Hematopoietic multipotent progenitor cell treated with erythropoietin and hydrocortisone succinate and interleukin-3 and kit ligand, for 15 days (in vitro differentiated cells): ENCODE results near the gene LILRB1.
"Not testable (repeated sequence)": the region's sequence is repeated elsewhere in the genome, so short reads cannot be mapped to it uniquely, and the experiment has no call there.

Experiments used
- DNase-seq: peaks from one replicate; pipeline ENCODE4 v3.0.0-alpha.2; 2015; ENCODE audit warnings: low spot score

Gene LILRB1

DNA sequence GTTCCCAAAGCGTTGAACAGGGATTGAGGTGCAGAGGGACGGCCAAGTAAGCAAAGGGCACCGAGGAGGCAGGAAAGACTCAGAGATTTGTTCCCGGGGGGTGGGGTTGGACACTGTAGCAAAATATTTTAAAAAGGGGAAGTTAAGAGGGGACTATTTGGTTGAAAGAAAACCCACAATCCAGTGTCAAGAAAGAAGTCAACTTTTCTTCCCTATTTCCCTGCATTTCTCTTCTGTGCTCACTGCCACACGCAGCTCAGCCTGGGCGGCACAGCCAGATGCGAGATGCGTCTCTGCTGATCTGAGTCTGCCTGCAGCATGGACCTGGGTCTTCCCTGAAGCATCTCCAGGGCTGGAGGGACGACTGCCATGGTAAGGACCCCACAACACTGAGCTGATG, at the start of gene LILRB1:
Gene LILRB1 (plus strand): TSS at position 223 of the 400 bp plus-strand sequence. CDS start 590 bp downstream, outside the sequence.
- not testable (repeated sequence) for DNase-seq

GRCh38 chr19:54586397-54586796, 43.9 kb upstream of the LILRB1 start:
- DNase-seq: no peak

- no peak for DNase-seq
These were observed 43.3 kb upstream of the LILRB1 start for GRCh38 chr19:54587026-54587425.

DNA sequence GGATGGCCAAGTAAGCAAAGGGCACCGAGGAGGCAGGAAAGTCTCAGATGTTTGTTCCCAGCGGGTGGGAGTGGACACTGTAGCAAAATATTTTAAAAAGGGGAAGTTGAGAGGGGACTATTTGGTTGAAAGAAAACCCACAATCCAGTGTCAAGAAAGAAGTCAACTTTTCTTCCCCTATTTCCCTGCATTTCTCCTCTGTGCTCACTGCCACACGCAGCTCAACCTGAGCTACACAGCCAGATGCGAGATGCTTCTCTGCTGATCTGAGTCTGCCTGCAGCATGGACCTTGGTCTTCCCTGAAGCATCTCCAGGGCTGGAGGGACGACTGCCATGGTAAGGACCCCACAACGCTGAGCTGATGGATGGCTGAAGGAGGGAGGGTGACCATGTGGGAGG, 36.8 kb upstream of the LILRB1 start, which contains the start of gene LILRA1:
Gene LILRA1 (plus strand): TSS at position 188 of the 400 bp plus-strand sequence. CDS start 613 bp downstream, outside the sequence.
- DNase-seq: not testable (repeated sequence)

GRCh38 chr19:54593931-54594626, 36.2 kb upstream of the LILRB1 start:
- DNase-seq: not testable (repeated sequence)

DNA sequence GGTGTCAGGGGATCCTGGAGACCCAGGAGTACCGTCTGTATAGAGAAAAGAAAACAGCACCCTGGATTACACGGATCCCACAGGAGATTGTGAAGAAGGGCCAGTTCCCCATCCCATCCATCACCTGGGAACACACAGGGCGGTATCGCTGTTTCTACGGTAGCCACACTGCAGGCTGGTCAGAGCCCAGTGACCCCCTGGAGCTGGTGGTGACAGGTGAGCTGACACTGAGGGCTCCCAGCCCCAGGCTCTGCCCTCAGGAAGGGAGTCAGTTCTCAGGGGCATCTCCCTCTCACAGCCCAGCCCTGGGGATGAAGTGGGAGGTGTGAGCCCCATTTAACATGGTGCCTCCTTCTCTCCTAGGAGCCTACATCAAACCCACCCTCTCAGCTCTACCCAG, 35.5 kb upstream of the LILRB1 start:
- DNase-seq: no peak

DNA sequence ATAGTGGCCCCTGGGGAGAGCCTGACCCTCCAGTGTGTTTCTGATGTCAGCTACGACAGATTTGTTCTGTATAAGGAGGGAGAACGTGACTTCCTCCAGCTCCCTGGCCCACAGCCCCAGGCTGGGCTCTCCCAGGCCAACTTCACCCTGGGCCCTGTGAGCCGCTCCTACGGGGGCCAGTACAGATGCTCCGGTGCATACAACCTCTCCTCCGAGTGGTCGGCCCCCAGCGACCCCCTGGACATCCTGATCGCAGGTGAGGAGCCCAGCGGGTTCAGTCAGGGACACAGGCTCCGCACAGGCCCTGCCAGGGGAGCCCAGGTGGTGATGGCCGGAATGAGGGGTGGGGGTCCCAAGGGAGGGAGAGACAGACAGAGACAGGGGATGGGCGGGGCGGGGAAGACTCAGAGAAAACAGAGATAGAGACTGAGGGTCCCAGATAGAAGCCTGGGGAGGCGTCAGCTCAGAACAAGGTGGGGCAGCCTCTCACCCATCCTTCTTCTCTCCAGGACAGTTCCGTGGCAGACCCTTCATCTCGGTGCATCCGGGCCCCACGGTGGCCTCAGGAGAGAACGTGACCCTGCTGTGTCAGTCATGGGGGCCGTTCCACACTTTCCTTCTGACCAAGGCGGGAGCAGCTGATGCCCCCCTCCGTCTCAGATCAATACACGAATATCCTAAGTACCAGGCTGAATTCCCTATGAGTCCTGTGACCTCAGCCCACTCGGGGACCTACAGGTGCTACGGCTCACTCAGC, 34.4 kb upstream of the LILRB1 start:
- DNase-seq: not testable (repeated sequence)

DNA sequence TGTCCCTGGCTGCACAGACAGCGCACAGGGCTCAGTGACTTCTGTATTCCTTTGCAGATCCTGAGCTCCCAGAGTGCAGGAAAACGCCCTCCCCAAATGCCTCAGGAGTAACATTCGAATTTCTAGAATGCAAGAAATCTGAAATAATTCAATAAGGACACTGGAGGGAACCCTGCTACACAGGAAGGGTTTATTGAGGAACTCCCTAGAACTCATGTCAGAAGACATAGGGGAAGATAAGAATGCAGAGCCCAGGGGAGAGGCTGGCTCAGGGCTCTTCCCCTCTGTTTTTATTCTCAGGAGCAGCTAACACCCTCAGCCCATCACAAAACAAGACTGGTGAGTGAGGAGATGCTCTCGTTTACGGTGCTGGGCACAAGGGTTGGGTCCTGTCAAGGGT, 30.1 kb upstream of the LILRB1 start:
- DNase-seq: no peak

- DNase-seq: no peak
These were observed 24.1 kb upstream of the LILRB1 start for GRCh38 chr19:54606230-54606629.

GRCh38 chr19:54606891-54607784, 23.1 kb upstream of the LILRB1 start:
- DNase-seq: no peak

DNA sequence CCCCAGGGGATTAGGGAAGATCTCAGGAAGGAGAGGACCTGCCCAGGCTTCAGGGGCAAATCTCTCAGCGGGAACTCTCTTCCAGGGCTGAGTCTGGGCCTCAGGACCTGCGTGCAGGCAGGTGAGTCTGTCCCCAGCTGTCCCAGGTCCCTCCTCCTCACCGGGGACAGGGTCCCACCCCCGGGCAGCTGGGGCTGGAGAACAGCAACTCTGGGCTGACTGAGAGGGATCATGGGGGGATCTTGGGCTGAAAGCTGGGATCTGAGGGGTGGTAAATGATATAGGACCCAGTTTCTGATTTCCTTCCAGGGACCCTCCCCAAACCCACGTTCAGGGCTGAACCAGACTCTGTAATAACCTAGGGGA, 22.5 kb upstream of the LILRB1 start:
- DNase-seq: no peak

DNA sequence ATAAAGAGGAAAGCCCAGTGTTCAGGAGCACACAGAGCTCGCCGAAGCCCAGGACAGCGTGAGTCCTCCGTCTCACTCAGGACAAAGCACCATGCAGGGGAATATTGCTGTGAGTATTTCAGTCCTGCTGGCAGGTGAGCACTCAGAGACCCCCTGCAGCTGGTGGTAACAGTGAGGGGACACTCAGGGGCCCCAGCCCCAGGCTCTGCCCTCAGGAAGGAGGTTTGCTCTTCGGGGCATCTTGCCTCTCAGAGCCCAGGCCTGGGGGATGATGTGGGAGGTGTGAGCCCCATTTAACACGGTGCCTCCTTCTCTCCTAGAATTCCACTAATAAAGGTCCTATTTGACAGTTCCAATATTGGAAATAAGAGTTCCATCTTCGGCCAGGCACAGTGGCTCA, 22.1 kb upstream of the LILRB1 start:
- no peak for DNase-seq

GRCh38 chr19:54608792-54609191, 21.5 kb upstream of the LILRB1 start:
- no peak for DNase-seq

- no peak for DNase-seq
These were observed 20.9 kb upstream of the LILRB1 start for GRCh38 chr19:54609356-54609791.

- no peak for DNase-seq
These were observed 17.9 kb upstream of the LILRB1 start for GRCh38 chr19:54612428-54612827.

DNA sequence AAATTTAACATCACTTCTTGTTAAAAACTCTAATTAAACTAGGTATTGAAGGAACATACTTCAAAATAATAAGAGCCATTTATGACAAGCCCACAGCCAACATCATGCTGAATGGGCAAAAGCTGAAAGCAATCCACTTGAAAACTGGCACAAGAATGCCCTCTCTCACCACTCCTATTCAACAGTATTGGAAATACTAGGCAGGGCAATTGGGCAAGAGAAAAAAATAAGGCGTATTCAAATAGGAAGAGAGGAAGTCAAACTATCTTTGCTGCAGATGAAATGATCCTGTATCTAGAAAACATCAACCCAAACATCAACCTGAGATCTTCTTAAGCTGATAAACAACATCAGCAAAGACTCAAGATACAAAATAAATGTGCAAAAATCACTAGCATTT, 15.6 kb upstream of the LILRB1 start:
- DNase-seq: no peak

- DNase-seq: no peak
These were observed 14.2 kb upstream of the LILRB1 start for GRCh38 chr19:54616057-54616456.

- DNase-seq: no peak
These were observed 13.3 kb upstream of the LILRB1 start for GRCh38 chr19:54616821-54617560.

- no peak for DNase-seq
These were observed 9.8 kb upstream of the LILRB1 start for GRCh38 chr19:54620464-54620863.

- no peak for DNase-seq
These were observed 7.9 kb upstream of the LILRB1 start for GRCh38 chr19:54622431-54622830.

DNA sequence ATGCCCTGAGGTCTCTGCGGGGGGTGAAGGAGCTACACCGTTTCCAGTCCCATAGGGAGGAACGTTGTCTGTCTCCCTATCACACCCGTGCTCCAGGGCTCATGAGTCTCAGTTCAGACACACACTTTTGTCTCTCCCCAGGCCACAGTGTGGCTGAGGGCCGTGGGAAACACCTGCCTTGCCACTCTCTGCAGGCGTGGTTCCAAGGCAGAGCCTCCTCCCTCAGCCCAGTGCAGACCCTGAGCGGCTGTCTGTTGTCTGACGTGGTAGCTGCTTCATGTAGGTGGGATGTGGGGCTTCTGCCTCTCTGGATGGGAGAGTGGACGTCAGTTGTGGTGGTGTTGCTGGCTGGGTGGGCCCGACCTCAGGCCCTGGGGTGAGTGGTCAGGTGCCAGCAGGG, 6.0 kb upstream of the LILRB1 start:
- not testable (repeated sequence) for DNase-seq
